Muscle of leg (tissue), 11 donors: ENCODE results near the gene KIRREL3. TPM values are rescaled to one million over a fixed set of nuclear protein-coding genes. Genes with fewer than 3 reads are reported as not detected.
A peak's percentile ranks its signal among the peaks of the same experiment; 100 is the strongest.

Experiments used
- DNase-seq: peaks from one replicate; pipeline ENCODE4 v3.0.0; 2013
- H3K27ac ChIP-seq: one replicate; pipeline ENCODE4 v1.5.1; 2013; ENCODE audit warnings: mild to moderate bottlenecking, low read length, control low read depth
- H3K27me3 ChIP-seq: one replicate; pipeline ENCODE4 v1.6.1; 2013; ENCODE audit warnings: low read length; ENCODE audit not compliant: control insufficient read depth, insufficient read depth
- H3K36me3 ChIP-seq: one replicate; pipeline ENCODE4 v1.6.1; 2013; ENCODE audit warnings: low read length; ENCODE audit not compliant: control insufficient read depth, insufficient read depth
- H3K4me1 ChIP-seq: one replicate; pipeline ENCODE4 v1.6.1; 2013; ENCODE audit warnings: low read length; ENCODE audit not compliant: control insufficient read depth, insufficient read depth
- H3K4me3 ChIP-seq: one replicate; pipeline ENCODE4 v1.5.1; 2013; ENCODE audit warnings: low read length, control low read depth
- H3K9me3 ChIP-seq: replicated peaks from 2 replicates; pipeline ENCODE4 v1.6.1; 2013; ENCODE audit warnings: low read depth, low read length; ENCODE audit not compliant: control insufficient read depth
- WGBS: methylation state at CpG from one replicate; pipeline ENCODE4 v1.1.5; 2013; ENCODE audit warnings: missing lambda C conversion rate; ENCODE audit not compliant: insufficient coverage; 5-methylcytosine and 5-hydroxymethylcytosine counted together
- polyA plus RNA-seq, 8 donors: library from polyadenylated mRNA; unstranded; fragments of 120-200 nt; gene quantifications; one replicate each; pipeline versions ENCODE4 v1.2.1 to v1.2.3, GENCODE V29; 2013; ENCODE audit warnings: inconsistent platforms in 1 of 8, low replicate concordance in 1 of 8; ENCODE audit not compliant: insufficient read length in 8 of 8, insufficient read depth in 1 of 8
- total RNA-seq: library from RNA; stranded (reverse); fragments of 120-200 nt; gene quantifications from one replicate; pipeline ENCODE4 v1.2.4, GENCODE V29; 2013

Gene KIRREL3
- total and polyA plus RNA-seq, 9 donors = 0.27 to 1.8 (median 0.93) TPM

DNA sequence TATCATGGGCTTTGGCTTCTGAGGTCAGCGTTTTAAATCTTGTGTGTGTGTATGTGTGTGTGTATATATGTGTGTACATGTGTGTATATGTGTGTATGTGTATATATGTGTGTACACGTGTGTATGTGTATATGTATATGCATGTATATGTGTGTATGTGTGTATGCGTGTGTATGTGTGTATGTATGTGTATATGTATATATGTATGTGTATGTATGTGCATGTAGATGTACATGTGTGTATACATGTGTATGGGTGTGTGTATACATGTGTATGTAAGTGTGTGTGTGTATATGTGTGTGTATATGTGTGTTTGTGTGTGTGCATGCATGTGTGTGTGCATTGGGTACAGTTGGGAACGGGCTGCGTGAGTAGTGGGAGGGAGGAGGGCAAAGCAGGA, 522.1 kb downstream of the KIRREL3 start:
- Histone ChIP-seq H3K27me3 (no peaks in the 10 kb centered on the region), H3K4me3 (no peak overlapping the region), H3K27ac (no peak overlapping the region), H3K9me3 (no peaks in the 10 kb centered on the region), H3K36me3 (no peaks in the 10 kb centered on the region), H3K4me1 (peaks cover 16% of the 10 kb centered on the region)
- WGBS = 91% methylated on average over 5 of the region's 5 CpGs
- DNase-seq = no peak

GRCh38 chr11:126477535-126478305, 522.9 kb downstream of the KIRREL3 start:
- 53% methylated on average over 12 of the region's 14 CpGs for WGBS
- no peak for DNase-seq

GRCh38 chr11:126476977-126477376, 523.6 kb downstream of the KIRREL3 start:
- Histone ChIP-seq H3K9me3 (no peaks in the 10 kb centered on the region), H3K4me3 (no peak overlapping the region), H3K27ac (no peak overlapping the region), H3K36me3 (no peaks in the 10 kb centered on the region), H3K27me3 (no peaks in the 10 kb centered on the region), H3K4me1 (peaks cover 16% of the 10 kb centered on the region)
- no peak for DNase-seq
- WGBS = 76% methylated on average over 5 of the region's 9 CpGs

More at GRCh38 chr11:126477535-126478305, 522.9 kb downstream of the KIRREL3 start:
- Histone ChIP-seq H3K4me3 (no peak overlapping the region), H3K27me3 (no peaks in the 10 kb centered on the region), H3K36me3 (no peaks in the 10 kb centered on the region), H3K9me3 (no peaks in the 10 kb centered on the region), H3K27ac (no peak overlapping the region), H3K4me1 (peaks cover 16% of the 10 kb centered on the region)

DNA sequence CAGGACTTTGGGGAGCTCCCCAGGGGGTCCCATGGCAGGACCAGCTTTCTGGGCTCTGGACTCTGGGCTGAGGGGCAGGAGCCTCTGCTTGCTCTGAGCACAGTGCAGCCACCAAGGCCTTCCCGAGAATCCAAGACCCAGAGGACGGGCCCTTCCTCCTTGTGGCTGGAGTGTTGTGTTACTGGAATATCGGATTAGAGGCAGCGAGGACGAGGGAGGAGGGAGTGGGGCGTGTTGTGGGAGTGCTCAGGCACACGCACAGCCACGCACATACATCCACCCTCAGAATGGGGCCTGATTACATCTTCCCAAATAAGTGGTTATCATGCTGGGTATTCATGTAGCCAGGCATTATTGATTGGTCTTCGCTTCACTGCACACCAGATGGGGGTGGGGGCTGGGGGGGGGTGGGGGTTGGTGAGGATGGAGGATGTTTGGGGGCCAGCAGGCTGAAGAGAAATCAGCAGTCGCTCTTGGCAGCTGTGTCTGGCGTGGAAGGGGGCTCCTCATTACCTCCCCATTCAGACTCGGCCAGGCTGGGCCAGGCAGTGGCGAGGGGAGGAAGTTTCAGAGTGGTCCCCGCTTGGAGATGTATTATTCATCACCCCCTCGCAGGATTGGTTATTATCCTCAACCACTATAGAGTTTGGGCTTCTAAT, 524.2 kb downstream of the KIRREL3 start:
- no peak overlapping the region for H3K27ac ChIP-seq
- WGBS = 40% methylated on average over 1 of the region's 15 CpGs
- no peaks in the 10 kb centered on the region for H3K36me3 ChIP-seq
- H3K27me3 ChIP-seq = no peaks in the 10 kb centered on the region
- H3K4me1 ChIP-seq = peaks cover 16% of the 10 kb centered on the region
- no peak overlapping the region for H3K4me3 ChIP-seq
- no peaks in the 10 kb centered on the region for H3K9me3 ChIP-seq
- DNase-seq = no peak

DNA sequence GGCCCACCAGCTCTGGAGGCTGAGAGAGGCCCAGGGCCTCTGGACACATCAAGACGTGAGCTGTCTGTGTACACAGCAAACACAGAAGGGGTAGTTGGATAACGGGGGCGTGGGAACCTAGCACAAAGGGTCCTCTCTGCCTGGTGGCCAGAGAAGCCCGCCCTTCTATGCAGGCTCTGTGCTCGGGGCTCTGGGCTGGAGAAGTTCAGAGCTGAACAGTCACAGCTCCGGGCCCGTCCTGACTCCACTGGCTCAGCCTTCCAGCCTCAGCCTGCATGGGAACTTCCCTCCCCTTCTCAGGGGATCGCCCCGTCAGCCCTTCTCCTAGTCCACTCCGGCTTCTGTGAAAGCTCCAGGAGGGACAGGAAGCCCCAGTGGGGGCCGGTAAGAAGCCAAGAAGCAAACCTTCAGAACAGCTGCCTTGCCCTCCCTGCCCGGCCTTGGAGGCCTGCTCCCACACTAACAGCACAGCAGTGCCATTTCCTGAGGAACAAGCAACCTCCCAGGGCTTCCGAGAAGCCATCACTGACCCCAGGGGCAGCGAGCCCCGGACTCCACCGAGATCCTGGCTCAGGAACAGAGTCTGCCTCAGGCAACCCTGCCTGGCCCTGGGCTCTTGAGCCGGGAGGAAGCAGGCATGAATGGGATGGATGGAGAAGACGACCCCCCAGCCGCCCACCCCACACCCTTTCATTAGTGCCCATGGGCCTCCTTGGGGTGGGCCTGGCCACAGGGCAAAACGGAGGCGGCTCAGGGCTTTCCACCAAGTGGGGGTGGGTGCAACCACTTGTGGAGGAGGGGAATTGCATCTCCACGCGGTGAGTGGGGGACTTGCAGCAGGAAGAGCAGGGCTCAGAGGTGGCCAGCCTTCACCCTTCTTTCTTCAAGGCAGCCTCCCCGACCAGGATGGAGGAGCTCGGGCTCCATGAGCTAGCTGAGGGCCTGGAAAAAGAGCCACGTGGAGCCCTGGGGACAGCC, 525.3 kb downstream of the KIRREL3 start:
- Histone ChIP-seq H3K4me1 (peaks cover 13% of the 10 kb centered on the region), H3K36me3 (no peaks in the 10 kb centered on the region), H3K9me3 (no peaks in the 10 kb centered on the region), H3K4me3 (no peak overlapping the region), H3K27me3 (no peaks in the 10 kb centered on the region), H3K27ac (peak overlapping the region; percentile 22)
- WGBS = 64% methylated on average over 20 of the region's 26 CpGs
- DNase-seq = peak; percentile 42

DNA sequence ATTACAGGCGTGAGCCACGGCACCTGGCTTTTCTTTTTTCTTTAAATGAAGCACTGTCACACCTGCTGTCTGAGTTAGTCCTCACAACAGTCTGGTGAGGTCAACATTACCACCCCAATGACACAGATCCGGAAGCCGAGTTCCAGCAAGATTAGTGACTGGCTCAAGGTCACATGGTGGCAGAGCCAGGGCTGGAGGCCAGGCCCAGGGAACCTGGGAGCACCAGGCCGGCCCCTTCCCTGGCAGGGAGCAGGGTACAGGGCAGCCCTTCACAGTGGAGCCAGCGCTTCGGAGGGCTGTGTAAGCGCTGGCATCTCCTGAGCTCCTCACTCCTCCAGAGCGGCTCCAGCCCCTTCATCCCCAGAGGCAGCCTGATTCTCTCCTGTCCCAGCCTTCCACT, 526.4 kb downstream of the KIRREL3 start:
- no peak overlapping the region for H3K4me3 ChIP-seq
- no peak overlapping the region for H3K27ac ChIP-seq
- H3K4me1 ChIP-seq = peaks cover 13% of the 10 kb centered on the region

DNA sequence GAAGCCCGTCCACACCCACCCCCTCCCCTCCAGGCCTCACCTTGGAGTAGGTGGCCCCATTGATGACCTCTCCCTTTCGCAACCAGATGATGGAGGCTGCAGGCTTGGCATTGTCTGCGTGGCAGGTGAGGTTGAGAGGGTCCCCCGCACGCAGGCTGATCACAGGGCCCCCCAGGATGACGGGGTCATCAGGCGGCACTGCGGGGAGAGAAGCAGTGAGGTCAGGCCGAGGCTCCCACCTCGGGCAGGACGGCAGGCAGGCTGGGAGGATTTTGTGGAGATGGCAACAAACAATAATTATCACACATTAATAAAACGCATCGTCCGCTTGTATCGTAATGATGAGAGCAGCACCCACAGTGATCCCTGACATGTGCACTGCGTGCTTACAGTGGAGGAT, 527.3 kb downstream of the KIRREL3 start:
- no peaks in the 10 kb centered on the region for H3K36me3 ChIP-seq
- peaks cover 16% of the 10 kb centered on the region for H3K4me1 ChIP-seq
- no peak overlapping the region for H3K27ac ChIP-seq
- H3K4me3 ChIP-seq = no peak overlapping the region
- DNase-seq = no peak
- over 99% methylated on average over 5 of the region's 16 CpGs for WGBS
- H3K27me3 ChIP-seq = no peaks in the 10 kb centered on the region
- no peaks in the 10 kb centered on the region for H3K9me3 ChIP-seq

More for the DNA sequence above, 526.4 kb downstream of the KIRREL3 start:
- Histone ChIP-seq H3K36me3 (no peaks in the 10 kb centered on the region), H3K27me3 (no peaks in the 10 kb centered on the region), H3K9me3 (no peaks in the 10 kb centered on the region)
- 82% methylated on average over 6 of the region's 9 CpGs for WGBS
- no peak for DNase-seq

GRCh38 chr11:126469311-126469710, 531.3 kb downstream of the KIRREL3 start:
- no peak for DNase-seq
- H3K27ac ChIP-seq = no peak overlapping the region
- no peak overlapping the region for H3K4me3 ChIP-seq
- peaks cover 3% of the 10 kb centered on the region for H3K9me3 ChIP-seq
- peaks cover 3% of the 10 kb centered on the region for H3K27me3 ChIP-seq
- H3K36me3 ChIP-seq = no peaks in the 10 kb centered on the region
- peaks cover 35% of the 10 kb centered on the region for H3K4me1 ChIP-seq
- WGBS = 94% methylated on average over 5 of the region's 7 CpGs

DNA sequence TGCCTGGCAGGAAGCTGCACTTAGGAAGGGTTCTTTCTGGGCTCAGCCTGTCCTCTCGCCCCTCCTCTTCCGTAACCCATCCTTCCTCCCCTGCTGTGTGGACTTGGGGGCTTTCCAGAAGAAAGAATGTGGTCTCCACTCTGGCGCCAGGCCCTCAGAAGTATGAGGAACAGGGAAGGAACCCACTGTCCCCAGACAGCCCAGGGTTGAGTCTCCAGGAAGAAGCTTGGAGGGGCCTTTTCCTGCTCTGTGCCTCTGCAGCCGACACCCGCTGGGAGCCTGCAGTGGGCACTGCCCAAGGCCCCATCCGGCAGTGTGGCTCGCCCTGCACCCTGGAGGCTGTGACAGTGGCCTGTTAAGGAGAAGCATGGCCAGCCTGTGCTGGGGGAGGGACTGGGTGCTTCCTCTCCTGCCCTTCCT, 532.5 kb downstream of the KIRREL3 start:
- DNase-seq = no peak
- WGBS = 82% methylated on average over 3 of the region's 7 CpGs
- Histone ChIP-seq H3K27me3 (peaks cover 3% of the 10 kb centered on the region), H3K4me1 (peaks cover 35% of the 10 kb centered on the region), H3K27ac (no peak overlapping the region), H3K9me3 (peaks cover 4% of the 10 kb centered on the region), H3K4me3 (no peak overlapping the region), H3K36me3 (no peaks in the 10 kb centered on the region)

- 85% methylated on average over 2 of the region's 8 CpGs for WGBS
- Histone ChIP-seq H3K27me3 (peaks cover 3% of the 10 kb centered on the region), H3K36me3 (no peaks in the 10 kb centered on the region), H3K4me3 (no peak overlapping the region), H3K27ac (no peak overlapping the region), H3K9me3 (peaks cover 4% of the 10 kb centered on the region), H3K4me1 (peaks cover 35% of the 10 kb centered on the region)
- DNase-seq = no peak
Observed at GRCh38 chr11:126467471-126467870, 533.1 kb downstream of the KIRREL3 start.
